ENCODE measurements around the gene SCN4B.

The SCN4B gene

DNA sequence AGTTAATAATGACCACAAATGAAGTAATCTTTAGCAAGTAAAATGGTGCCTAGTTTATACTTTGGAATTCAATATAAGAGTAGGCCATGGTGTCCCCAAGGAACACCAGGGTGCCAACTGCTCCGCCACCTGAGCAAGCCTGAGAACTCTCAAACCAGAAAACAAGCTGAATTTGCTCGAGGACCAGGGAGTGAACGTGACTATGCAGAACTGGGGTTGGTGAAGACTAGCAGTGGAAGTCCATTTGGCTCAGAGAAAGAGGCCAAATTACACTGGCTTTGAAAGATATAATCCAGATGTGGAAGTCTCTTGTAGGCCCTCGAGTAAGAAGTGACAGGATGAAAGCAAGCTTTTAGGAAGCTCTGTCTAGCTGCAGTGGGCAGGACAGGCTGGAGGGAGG, 57.1 kb downstream of the SCN4B start:
- no peak for DNase-seq

DNA sequence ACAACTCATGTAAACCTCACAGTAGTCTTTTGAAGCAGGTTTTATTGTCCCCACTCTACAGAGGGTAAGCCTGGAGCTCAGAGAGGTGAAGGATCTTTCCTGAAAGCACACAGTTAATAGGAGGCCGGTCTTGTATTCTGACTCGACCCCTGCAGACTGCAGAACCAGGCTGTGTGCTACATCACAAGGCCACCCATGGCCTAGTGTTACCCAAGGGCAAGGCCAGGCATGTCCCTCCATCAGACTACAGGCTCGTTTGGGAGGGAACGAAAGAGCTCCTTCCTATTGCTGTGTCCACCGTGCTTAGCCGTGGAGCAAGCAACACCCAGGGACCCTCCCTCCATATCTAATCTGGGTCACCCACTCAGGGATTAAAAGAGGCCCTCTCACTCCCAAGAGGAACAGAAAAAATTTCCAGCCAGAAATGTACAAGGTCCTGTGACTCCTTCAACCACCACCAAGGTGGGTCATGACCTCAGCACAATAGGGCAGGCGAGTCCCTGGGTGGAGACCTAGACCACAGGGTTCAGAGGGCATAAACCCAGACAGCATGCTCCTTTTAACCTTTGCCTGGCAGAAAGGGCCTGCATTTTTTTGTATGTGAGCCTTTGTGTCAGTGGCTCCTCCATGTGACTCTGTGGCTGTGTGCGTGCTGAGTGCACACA, 59.6 kb downstream of the SCN4B start:
- no peak for DNase-seq

DNA sequence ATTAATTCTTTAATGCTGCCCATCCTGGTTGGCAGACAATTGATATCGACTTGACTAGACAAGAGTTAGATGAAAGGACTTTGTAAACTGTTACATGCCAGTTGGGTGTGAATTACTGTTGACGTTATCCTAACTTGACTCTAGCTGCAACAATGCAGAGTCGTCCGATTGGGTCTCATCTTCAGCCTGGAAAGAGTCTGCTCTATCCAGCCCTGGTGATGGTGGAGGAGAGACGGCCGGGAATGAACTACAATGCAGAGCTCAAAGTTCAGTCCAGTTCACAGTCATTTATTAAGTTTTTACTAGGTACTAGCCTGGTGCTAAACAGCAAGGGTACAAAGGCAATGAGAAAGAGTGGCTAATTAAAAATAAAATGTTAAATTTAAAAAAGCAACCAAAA, 60.9 kb downstream of the SCN4B start:
- no peak for DNase-seq

DNA sequence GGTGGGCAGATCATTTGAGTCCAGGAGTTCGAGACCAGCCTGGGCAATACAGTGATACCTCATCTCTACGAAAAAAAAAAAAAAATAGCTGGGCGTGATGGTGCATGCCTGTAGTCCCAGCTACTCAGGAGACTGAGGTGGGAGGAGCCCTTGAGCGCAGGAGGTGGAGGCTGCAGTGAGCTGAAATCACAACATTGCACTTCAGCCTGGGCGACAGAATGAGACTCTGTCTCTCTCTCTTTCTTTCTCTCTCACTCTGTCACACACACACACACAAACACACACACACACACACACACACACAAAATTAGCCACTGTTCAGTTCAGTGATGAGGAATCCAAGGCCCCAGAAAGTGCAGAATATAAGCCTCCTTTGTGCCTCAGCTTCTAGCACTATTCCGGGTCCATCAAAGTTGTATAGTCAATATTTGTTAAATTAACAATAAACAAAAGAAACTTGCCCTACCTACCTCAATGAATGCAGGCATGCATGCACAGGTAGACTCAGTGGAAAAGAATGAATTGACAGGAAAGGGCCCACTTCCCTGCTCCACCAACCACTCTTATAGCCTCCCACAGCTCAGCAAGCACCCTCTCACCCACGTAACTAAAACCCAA, 62.0 kb downstream of the SCN4B start:
- no peak for DNase-seq

DNA sequence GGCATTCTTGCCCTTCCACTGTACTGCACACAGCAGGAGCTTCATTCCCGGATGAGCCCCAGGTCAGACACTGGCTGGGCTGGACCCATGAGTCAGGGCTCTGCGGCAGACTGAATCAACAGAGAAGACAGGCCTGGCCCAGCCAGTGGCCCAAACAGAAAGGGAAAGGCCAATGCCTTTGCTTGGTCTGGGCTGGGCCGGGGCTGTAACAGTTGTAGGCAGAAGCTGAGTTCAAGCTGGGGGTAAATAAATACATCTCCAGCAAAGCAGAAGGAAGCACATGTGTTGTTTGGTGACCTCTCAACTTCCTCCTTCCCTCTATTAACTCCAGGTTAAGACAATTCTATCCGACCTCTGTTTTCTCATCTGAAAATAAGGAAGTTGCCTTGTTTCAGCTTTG, 64.1 kb downstream of the SCN4B start:
- no peak for DNase-seq

DNA sequence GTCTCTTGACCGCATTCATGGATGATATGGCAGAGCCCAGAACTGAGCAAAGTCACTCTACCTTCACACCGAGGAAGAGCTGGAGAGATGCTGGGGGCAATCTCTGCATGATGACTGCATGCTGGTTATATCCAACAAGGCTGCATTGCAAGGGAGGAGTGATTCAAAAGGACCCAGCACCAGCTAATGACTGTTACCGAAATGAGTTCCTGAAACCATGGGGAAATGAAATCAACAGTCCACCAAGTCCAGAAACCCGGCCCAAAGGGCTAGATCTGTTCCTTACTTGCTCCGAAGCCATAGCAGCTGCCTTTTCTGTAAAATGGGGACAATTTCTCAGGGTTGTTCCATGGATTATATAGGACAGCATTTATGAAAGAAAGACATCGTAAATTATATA, 64.7 kb downstream of the SCN4B start:
- DNase-seq, result no peak

DNA sequence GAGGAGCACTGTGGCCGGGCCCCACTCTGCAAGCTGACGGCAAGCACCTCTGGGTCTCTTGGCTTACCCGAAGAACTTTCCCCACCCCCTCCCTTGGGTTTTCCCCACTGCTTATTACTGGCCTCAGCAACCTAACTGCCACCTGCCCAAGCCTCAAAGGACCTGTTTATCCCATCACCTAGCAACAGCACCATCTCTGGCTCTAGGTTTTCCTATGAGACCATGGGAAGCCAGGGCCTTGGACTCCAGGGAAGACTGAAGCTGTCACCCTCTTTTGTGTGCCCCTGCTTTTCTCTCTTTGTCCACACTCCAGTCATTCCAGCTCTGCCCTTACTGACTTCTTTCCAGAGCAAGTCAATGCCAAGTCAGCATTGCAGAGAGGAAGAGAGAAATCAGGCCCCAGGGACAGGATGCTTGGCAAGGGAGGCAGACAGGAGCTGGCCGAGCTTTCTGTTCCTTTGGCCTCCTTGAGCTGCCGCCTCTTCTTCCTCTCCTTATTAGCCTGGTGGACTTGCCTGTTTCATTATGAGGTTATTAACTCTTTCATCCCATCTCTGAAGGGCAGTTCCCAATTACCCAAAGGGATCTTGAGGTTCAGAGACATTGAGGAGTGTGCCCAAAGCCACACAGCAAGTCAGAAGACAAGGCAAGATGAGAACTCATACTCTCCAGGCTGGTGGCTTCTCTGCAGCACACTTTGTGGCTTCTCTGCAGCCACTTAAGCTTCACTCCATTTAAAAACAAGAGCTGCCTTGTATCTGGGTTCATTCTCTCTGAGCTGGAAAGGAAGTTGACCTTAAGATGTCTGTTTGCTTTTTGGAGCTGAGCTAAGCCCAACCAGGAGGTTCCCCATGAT, 65.5 kb downstream of the SCN4B start, which contains the start of gene SMIM35:
Gene SMIM35 (minus strand): TSS at position 51 of the 856 bp plus-strand sequence. CDS start 206 bp downstream, outside the sequence.
- no peak for DNase-seq

DNA sequence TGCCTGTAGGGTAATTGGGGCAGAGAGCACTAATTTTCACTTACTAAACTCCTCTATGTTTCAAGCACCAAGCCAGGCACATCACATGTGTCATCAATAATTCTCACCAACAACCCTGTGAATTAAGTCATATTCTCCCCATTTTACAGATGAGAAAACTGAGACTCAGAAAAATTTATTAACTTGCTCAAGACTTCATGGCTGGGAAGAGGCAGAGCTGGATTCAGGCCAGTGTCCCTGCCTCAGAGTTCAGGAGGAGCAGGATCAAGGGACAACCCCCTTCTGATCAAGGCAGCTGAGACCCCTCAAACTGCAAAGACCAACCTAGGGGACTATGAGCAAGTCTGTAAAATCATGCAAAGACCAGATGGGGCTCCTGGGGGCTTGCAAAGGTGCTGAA, 68.0 kb downstream of the SCN4B start:
- no peak for DNase-seq

DNA sequence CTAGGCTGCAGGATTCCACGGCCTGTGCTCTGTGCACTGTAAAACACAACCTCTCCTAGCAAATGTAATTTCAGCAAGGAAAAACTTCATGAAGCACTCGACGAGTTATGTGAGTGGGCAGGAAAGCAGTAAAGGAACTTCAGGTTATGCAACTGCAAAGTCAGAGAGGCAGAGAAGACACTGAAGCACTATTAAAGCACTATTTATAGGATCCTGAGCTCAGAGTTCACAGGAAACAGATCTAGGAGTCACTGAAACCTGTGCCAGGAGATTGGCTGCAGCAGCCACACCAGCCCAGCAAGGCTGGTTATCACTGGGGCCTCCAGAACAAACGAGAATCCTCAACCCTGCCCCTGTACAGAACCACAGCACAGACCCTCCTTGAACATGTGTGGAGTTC, 68.4 kb downstream of the SCN4B start:
- no peak for DNase-seq

Data from right hindlimb (tissue), 1 donor.